HG02938 (cell line): ENCODE results near the gene PCLO.

ENCODE experiments used
- ATAC-seq: cut with Tn5 transposase; IDR thresholded peaks from one replicate; pipeline ENCODE4 v1.9.1; 2021; ENCODE audit warnings: mild to moderate bottlenecking, moderate library complexity; ENCODE audit not compliant: unreplicated experiment

Gene PCLO

DNA sequence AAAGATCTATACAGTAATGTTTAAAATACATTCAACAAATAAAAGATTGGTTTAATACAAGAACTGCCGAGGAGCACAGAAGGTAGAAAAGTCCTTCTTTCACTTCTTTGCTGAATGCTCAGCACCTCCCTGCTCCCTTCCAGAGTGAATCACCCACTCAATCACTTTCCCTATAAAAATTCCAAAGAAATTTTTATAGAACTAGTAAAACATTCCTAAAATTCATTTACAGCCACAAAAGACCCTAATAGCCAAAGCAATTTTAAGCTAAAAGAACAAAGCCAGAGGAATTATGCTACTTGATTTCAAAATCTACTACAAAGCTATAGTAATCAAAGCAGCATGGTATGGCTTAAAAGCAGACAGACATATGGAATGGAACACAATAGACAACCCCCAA is 320.9 kb downstream of the PCLO start:
- no peak for ATAC-seq

DNA sequence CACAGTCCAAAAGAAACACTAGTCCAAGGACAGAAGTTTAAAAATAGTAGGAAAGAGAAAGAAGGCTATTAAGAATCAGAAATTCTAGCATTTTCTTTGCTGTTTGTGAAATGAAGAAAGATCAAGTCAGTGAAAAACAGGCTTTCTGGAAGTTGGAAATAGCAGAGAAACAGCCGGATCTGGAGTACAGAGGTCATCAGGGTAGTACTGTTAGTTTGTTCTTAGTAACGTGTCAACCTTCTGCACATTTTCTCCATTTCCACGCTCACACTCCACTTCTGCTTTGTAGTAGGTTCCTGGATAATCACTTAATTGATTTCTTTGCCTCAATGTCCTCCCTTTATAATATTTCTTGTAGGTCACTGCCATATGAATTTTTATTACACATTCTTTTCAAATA is 322.6 kb downstream of the PCLO start:
- no peak for ATAC-seq

DNA sequence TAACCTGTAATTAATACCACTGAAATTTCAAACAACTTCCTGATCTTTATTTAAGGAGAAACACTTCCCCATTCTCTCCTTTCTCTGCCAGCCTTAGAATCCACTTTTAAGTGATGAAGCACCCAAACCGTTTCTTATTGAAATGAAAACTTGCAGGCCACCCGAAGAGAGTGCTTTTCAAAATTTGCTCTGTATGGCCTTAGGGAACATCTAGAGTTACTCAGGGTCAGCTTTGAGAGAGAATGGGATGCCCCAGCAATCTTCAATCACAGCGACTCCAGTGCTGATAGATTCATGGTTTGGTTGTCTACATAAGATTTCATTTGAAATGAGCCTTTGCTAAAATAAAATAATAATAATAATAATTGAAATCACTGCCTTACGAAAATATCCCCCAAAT is 323.1 kb downstream of the PCLO start:
- no peak for ATAC-seq

DNA sequence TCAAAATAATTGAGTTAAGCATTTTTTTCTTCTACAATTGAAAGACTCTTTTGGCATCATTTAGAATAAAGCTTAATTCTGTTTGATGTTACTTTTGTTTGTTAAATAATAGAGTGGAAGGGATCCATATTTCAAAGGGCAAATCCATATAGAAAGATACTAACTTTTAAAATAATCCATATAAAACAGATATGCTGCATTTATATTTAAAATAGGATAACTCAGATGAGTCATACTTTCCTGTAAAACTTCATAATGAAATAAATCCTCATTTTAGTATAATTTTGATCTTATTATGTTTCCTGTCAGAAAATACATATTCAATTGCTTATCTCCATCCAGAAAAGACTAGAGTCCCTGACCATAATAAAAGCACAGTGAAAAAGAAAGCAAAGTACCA is 323.6 kb downstream of the PCLO start:
- ATAC-seq: no peak

DNA sequence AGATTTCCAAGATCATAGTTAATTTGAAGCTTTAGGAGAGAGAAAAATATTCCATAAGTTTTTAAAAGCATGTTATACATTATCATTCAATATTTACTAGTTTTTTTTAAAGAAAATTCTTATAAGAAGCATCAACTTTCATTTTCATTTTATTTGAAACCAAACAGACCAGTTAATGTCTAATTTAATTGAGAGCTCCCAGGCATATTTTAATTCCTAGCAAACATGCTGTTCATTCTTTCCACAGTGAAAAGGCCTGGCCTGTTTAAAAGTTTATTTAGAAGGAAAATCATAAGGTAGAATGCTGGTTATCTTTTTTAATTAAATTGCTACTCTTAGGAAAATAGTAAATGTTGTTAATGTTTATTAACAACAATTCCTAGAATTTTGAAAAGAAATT is 324.4 kb downstream of the PCLO start:
- no peak for ATAC-seq

DNA sequence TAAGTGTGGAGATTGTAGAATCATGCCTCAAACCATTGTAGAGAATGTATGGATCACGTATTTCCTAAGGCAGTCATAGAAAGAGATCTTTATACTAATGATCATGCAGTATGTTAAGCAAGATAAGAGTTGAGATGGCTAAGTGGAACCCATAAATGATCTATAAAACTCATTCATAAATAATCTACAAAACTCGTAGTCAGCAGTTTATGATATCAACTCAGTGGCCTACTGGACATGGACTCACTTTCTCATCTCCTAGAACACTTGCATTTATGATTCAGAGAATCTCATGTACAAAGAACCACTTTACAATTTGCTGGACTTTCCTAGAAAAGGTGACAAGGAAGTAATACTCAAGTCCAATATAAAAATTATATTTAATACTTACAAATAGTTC is 339.6 kb downstream of the PCLO start:
- ATAC-seq: no peak

DNA sequence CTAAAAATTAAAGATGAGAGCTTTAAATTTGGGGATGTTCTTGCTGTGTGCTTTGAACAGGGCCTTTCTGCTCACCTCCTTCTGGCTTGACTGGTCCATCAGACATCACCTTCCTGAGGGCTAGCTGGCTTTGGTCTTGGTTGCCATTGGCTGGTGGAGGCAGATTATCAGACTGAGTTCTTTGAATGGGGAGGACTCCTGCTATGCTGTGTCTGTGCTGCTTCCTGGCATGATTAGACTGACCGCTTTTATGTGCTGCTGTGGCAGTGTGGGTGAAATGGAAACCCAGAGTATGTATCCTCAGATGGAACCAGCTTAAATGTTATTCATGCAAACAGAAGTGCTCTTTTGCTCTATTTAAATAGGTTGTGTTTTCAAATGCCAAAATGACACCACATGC is 341.6 kb downstream of the PCLO start:
- ATAC-seq: no peak

DNA sequence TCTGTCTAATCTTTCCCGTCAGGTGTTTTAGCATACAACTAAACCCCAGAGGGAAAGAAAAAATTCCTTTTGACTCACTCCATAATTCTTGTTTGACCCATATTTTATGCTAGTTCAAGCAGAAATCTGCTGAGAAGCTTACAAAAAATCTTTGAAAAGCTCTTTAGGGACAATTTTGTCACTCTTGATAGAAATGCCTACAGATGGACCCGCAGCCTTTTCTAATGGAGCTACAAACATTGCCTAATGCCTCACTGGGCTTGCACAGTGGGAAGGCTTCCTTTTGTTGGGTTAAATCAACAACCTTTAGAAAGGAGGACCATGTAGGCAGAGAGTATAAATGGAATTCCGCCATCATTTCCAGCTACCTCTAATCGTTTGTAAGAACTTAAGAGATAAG is 344.5 kb downstream of the PCLO start:
- ATAC-seq: no peak

DNA sequence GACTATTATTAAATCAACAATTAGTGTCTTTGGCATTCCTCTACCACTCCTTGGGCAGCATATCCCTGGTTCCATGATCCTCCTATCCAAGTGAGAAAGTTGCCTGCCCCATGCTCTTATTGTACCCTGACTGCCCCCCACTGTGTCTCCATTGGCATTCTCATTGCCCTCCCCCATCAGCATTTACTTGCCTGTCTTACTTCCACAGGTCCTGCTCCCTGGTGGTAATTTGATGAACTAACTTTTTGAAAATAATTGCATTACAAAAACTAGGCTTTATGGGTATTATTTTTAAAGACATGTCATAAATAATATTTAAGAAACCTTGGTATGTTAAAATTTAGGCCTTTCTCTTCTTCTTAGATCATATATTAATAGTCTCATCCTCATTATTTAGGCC is 346.4 kb downstream of the PCLO start:
- ATAC-seq: no peak

DNA sequence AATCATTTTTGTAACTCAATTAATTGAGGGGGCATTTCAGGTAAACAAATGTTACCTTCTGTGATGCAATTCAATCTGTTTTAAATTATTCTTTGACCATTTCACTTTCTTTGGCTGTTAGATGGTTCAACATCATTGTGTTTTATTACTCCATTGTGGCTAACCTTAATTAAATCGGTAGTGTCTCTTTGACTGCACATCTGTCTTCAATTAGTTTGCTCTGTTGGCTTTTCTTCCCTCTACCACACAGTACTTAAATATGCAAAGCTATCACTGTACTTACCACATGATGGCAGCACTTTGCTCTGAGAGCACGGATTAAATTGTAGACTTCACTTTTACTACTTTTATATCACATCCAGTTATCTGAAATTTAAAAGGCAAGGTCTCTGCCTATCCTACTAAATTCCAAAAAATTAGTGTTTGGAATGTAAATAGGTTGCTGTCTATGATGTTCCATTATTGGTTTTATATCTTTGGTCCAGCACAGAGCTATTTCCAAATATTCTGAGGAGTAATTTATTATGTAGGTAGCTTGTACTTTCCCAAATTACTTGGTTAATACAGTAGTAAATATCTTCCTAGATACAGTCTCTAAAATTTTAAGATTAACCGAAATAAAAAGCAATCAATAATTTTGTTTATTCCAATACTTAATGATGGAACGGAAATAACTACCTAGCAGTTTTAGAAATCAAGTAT is 352.0 kb downstream of the PCLO start:
- peak; percentile 85 for ATAC-seq

DNA sequence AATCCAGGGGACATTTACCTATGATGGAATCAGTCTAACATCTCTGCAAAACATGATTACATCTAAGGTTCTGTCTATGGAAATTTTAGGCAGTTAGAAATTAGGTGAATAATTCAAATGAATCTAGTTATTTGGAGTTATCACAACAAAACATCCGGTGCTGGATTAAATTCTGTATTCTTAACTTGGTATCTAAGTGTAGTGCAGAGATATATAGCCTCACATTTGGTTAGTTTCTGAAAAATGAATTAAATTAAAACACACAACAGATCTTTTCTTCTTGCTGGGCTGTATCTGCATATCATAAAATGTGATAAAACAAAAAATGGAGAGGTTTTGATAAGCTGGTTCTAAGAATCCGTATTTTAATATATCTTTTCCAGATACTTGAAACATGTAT is 354.1 kb downstream of the PCLO start:
- no peak for ATAC-seq

DNA sequence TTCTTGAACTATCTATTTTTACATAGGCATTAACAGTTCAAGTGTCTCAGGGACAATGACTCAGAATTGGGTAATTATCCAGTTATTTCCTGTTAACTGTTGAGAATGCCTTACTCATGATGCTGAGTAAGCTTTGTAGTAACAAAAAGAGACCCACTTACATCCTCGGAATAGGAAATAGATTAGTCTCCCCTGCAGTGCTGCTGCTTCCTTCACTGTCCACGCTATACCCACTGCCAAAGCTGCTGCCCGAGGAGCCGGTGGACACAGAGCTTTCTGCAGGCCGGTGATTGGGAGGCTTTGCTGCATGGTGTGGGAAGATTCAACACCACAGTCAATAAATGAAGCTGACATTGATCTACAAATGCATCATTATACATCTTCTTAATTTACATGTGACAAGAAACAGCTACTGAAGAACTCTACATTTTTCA is 357.1 kb downstream of the PCLO start:
- no peak for ATAC-seq

DNA sequence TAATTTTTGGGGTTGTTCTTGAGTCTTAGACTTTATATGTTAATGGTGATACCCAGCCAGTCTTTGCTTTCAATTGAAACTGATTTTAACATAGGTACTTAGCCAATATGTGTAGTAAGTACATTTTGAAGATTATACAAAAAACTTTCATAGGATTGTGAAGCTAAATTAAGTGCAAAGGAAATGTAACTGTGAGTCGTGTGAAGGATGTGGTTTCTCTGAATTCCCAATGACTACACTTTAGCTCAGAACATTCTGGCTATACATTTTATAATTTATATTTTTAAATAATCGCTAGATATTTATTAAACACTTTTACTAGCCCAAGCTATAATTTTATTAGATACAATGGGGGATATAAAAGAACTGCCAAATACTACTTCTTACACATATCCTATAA is 359.3 kb downstream of the PCLO start:
- no peak for ATAC-seq

DNA sequence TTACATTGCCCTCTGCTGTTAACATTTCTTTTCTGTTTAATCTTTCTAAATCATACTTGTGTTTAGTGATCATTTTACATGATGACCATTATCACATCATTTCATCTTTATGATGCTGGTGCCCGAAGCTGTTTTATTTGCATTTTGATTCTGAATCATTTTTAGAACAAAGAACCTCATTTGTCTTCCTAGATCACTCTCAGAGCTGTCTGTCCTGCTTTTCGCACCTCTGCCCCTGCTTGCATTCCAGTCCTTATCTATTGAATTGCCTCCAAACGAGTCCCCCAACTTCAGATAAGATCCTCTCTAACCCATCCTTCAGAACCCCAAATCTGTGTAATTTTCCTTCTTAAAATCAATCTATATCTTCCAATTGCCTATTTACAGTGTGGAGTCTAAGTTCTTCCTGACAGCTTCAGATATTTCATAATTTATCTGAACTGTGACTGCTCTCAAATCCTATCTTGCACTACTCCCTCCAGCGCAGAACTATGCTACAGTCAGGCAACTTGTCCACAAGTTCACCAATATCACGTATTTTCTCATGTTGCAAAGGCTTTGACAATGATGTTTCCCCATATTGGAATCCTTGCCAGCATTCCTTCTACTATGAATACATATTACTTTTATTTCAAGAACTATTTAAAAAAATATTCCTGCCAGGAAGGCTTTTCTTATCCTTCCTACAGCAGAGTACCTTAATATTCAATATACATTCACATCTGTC is 372.6 kb downstream of the PCLO start:
- ATAC-seq: no peak

DNA sequence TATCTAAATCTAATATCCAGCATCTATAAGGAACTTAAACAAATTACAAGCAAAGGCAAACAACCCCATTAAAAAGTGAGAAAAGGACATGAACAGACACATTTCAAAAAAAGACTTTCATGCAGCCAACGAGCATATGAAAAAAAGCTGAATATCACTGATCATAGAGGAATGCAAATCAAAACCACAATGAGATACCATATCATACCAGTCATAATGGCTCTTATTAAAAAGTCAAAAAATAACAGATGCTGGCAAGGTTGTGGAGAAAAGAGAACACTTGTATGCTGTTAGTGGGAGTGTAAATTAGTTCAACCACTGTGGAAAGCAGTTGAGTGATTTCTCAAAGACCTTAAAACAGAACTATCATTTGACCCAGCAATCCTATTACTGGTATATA is 384.7 kb downstream of the PCLO start:
- no peak for ATAC-seq

DNA sequence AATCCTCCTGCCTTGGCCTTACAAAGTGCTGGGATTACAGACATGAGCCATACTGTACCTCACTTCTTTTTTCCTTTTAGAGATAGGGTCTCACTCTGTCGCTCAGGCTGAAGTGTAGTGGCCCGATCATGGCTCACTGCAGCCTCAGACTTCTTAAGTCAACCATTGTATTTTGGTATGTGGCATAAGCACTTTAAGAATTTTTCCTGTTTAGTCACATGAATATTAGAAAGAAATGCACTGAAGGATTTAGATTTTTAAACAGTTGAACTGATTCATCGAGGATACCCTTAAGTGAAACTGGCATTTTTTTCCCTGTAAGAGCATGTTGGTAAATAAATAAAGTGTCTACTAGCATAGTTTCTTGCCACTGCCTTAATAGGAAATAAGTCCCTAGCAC is 399.8 kb downstream of the PCLO start:
- ATAC-seq: no peak

DNA sequence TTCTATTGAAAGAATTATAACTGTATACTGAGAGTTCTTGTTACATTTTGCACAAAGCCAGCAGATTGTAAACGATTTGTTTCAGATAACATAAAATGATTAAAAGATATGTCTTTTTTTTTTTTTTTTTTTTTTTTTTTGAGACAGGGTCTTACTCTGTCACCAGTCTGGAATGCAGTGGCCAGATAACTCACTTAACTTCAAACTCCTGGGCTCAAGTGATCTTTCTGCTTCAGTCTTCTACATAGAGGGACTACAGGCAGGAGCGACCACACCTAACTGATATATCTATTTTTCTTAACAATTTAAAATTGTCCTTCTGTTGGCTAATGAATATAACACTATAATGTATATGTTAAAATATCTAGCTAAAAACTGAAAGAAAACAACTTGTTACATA is 401.9 kb downstream of the PCLO start:
- no peak for ATAC-seq

DNA sequence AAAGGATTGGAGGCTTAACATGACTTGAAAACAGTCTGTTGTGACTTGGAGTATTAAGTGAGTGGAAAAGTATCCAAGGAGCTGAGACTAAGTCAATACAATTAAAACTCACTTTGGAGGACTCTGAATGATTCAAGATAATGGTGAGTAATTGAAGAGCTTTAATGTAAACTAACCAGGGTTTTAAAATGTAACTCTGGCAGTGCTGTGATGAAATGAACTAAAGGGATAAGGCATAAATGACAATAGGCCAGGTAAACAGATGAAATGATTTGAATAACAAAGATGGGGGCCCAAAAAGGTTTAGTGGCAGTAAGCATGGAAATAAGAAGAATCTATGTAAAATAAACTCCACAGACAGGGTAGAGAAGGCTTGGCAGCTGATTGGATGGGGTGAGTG is 402.6 kb downstream of the PCLO start:
- no peak for ATAC-seq

DNA sequence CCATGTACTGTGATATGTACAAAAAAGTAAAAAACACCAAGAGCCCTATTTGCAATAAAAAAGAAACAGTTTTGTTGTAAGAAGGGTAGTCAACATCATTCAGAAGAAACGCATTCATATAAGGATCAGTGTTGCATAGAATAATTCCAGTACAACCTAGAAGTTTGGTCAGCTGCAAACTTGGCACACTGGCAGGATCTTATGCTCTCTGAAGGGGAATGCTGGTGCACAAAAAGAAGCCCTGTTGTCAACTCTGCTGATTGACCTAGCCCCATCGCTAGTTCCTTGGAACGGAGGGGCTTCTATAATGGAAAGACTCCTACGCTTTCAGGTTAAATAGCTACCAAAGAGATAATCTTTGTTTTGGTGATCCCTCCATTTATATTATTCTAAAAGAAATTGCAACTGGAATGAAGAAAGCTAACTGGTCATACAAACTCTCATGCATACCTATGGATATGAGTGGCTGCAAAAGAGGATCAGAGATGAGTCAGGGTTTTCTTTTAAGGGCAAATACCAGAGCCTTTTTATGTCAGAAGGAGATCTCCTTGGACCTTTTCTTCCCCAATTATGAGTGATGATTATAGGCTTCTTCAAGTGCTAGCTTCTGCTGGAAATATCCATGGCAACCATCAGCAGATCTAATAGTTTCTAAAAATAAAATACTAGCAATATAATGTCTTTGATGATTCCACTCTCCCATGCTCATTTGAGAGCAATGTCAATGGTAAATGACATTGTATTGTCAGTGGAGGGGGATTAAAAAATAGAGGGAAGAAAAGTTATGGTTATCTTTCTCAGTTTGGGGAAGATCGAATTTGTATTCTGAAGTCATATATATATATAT is 406.8 kb downstream of the PCLO start:
- ATAC-seq: no peak

DNA sequence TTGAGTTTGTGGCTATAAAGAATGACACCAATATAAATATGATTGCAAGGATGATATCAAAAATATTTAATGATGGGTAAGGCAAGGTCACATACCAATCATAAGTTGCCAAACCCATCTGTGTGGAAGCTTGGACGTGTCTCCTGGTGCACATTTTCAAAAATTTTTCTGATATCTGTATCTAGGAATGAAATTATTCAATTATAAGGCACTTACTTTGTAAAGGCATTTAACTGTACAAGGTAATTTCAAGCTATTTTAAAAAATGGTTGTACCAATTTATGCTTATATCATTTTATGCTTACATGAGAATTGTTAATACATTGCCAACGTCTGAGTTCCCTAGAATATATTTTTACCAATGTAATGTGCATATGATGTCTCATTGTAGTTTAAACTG is 412.7 kb downstream of the PCLO start:
- no peak for ATAC-seq

DNA sequence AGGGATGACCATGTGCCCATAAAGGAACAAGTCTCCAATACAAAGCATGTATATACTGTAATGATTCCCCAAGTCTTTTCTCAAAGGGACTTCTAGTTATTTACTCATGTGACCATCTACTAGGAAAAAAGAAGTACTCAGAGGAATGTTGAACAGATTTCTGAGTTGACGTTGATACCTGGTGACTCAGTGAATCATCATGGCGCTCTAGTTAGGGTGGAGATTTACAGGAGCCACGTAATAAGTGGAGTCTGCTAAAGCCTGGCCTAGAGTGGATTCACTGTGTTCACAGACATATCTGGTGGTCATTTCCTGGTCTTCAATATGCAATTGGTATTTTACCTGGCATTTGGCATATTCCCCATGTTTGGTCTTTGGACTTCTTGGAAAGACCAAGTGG is 416.9 kb downstream of the PCLO start:
- ATAC-seq: no peak

DNA sequence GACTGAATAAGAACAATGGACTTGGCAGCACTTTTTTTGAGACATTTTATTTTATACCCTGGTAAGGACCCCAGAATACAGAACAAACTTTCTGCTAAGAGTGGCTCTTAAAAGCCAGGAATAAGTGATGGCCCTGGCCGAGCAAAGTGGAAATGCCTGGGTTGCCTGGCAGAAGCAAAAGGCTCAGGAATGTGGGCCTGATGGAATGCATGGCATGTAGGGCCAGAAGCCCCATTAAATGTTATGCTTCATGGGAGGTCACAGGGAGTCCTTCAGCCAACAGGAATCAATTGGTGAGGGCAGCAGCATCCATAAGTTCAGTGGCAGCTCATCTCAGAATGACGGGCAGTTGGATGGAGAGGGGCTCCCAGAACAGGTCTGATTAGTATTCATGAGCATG is 417.6 kb downstream of the PCLO start:
- ATAC-seq: no peak
